GM21723 (cell line): ENCODE data around the gene FANCB.

Experiments used
- ATAC-seq: cut with Tn5 transposase; IDR thresholded peaks from one replicate; pipeline ENCODE4 v1.9.1; 2021; ENCODE audit warnings: mild to moderate bottlenecking, moderate library complexity; ENCODE audit not compliant: unreplicated experiment

Gene FANCB

GRCh38 chrX:14837155-14837554, 35.7 kb downstream of the FANCB start:
- no peak for ATAC-seq

DNA sequence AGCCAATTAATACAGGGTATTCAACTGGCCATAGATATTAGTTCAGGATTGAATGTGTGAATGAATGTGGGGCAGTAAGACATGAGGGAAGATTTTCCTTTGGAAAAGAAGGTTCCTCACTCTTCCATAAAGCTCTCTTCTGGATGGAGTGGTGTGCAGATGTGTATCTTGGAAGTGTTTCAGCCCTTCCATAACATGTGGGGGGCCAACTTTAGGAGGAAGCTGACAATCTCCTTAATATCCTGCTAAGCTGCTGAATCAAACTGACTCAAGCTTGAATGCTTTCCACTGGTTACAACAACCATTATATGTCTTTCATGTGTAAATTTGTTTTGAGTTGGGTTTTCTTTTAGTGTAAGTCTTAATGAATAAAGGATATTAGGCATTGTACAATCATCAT, 40.3 kb downstream of the FANCB start:
- no peak for ATAC-seq

DNA sequence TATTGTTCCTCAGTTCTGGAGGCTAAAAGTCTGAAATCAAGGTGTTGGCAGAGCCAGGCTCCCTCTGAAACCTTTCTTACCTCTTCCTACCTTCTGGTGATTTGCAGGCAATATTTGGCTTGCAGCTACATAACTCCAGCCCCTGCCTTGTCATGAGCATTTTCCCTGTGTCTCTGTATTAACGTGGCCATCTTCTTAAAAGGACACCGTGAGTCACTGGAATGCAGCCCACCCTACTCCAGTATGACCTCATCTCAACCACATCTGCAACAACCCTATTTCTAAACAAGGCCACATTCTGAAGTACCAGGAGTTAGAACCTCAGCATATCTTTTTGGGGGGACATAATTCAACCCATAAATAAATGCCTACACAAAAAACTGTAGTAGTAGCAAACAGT, 40.7 kb downstream of the FANCB start:
- ATAC-seq, result no peak

- no peak for ATAC-seq
These were observed 43.2 kb downstream of the FANCB start for GRCh38 chrX:14829643-14830042.

DNA sequence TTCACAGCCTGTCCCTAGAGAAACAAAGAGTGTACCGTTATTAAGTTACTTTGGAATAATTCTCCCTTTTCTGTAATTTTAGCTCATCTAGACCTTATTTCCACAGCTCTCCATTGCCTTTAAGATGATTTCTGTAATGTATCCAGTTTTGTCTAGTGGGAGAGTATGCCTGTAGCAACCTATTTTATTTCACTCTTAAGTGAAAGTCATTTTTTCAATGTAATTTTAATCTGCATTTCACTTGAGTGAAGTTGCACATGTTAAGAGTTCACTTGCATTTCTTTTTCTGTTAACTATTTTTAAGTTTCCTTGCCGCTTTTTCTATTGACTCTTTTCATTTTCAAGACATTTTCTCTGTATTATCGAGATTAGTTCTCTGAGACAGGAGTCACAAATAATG, 46.5 kb downstream of the FANCB start:
- ATAC-seq, result no peak

GRCh38 chrX:14825851-14826250, 47.0 kb downstream of the FANCB start:
- ATAC-seq, result no peak

GRCh38 chrX:14819769-14820168, 53.1 kb downstream of the FANCB start:
- ATAC-seq, result no peak

GRCh38 chrX:14817571-14817970, 55.3 kb downstream of the FANCB start:
- ATAC-seq, result no peak

DNA sequence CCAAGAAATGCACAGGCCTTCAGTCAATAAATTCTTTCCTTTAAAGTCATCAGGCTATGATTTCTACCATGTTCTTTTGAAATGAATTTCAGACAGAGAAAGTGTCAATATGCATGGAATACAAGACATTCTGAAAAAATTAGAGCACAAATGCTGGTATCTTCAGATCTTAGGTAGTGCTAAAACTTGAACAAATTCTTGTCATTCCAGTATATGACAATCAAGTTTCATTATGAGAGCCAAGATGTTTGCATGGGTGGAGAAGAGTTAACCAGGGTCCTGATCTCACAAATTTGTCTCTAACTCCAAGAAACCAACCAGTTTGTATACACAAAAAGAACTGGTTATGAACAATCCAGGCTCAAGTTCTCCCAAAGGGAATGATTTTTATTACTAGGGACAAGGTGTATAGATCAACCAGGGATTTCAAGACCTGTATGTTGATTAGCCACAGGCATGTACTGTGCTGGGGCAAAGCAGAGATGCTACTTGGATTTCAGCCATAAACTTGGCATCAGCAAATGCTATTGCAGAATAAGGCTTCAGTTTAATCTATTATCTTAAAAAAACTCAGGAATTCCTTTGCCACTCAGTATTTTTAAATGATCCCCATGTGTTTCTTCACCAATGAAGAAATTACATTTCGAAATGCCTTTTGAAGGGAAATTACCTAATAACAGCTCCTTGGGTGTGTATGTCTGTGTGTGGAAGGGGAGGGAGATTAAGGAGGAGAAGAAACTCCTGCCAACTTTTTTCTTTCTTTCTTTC, 69.7 kb downstream of the FANCB start:
- no peak for ATAC-seq

- ATAC-seq, result no peak
These were observed 71.7 kb downstream of the FANCB start for GRCh38 chrX:14801136-14801535.

DNA sequence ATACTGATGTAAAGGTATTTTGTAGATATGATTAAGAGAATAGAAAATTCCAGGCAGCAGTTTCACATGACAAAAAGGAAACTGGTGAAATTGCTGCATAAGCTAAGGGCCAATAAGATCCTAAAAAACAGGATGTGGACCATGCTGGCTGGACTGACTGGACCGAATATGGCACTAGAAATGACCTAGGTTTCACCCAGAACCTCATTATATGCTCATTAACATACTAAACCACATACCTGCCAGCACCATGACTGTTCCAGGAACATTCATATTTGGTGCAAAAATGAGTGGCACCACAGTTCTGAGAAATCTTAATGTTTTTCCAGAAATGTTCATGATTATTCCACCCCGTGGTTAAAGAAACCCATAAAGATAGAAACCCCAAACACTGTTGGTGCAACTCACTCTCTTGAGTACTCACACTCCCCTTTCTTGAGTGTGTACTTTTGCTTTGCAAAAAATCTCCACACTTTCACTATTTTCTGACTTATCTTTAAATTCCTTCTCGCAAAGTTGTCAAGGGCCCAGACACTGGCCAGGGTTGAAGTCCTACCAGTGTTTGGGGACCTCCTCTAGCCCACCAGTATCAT, 74.0 kb downstream of the FANCB start:
- no peak for ATAC-seq
